Iris pigment epithelial cell (primary cell): ENCODE results near the gene PPME1.

Source experiments
- DNase-seq: peaks from one replicate; pipeline ENCODE4 v3.0.0-alpha.2; 2011; ENCODE audit warnings: low read depth

Gene PPME1

GRCh38 chr11:74226907-74227306, 55.8 kb downstream of the PPME1 start:
- DNase-seq, result no peak

GRCh38 chr11:74232311-74232950, 61.3 kb downstream of the PPME1 start:
- peak; percentile 56 for DNase-seq

GRCh38 chr11:74233683-74234082, 62.6 kb downstream of the PPME1 start:
- DNase-seq, result no peak

GRCh38 chr11:74235121-74235520, 64.0 kb downstream of the PPME1 start:
- DNase-seq, result no peak

GRCh38 chr11:74237541-74237940, 66.5 kb downstream of the PPME1 start:
- peak; percentile 42 for DNase-seq

GRCh38 chr11:74238243-74238642, 67.2 kb downstream of the PPME1 start:
- DNase-seq, result no peak

GRCh38 chr11:74248469-74248868, 77.4 kb downstream of the PPME1 start:
- DNase-seq, result no peak

GRCh38 chr11:74249496-74249895, 78.4 kb downstream of the PPME1 start:
- no peak for DNase-seq

- no peak for DNase-seq
Measured at GRCh38 chr11:74253361-74253760, 82.3 kb downstream of the PPME1 start.

- DNase-seq, result peak; percentile 68
Measured at GRCh38 chr11:74255741-74256375, 84.8 kb downstream of the PPME1 start.

- DNase-seq, result peak; percentile 25
Measured at GRCh38 chr11:74256378-74257133, 85.5 kb downstream of the PPME1 start.

- peak; percentile 62 for DNase-seq
Measured at GRCh38 chr11:74257959-74258553, 87.0 kb downstream of the PPME1 start.

GRCh38 chr11:74262725-74263124, 91.6 kb downstream of the PPME1 start:
- no peak for DNase-seq

- no peak for DNase-seq
Measured at GRCh38 chr11:74265256-74265655, 94.2 kb downstream of the PPME1 start.

GRCh38 chr11:74267014-74267413, 95.9 kb downstream of the PPME1 start:
- DNase-seq, result no peak

GRCh38 chr11:74268456-74268855, 97.4 kb downstream of the PPME1 start:
- no peak for DNase-seq

GRCh38 chr11:74269161-74269811, 98.2 kb downstream of the PPME1 start:
- peak; percentile 83 for DNase-seq

- no peak for DNase-seq
Measured at GRCh38 chr11:74272276-74272675, 101.2 kb downstream of the PPME1 start.

- DNase-seq, result peak; percentile 33
Measured at GRCh38 chr11:74276581-74276980, 105.5 kb downstream of the PPME1 start.

- no peak for DNase-seq
Measured at GRCh38 chr11:74278103-74278502, 107.0 kb downstream of the PPME1 start.

GRCh38 chr11:74278721-74279161, 107.7 kb downstream of the PPME1 start:
- DNase-seq, result peak; percentile 100

- DNase-seq, result peak; percentile 57
Measured at GRCh38 chr11:74279256-74279655, 108.2 kb downstream of the PPME1 start.
